AG04450 (cell line): Measurements from ENCODE around the gene CLEC4F. TPM values are rescaled to one million over a fixed set of nuclear protein-coding genes. Genes with fewer than 3 reads are reported as not detected.

ENCODE experiments used
- CTCF ChIA-PET: fragments of 300-600, 350-600 bp; formaldehyde crosslinking; extraction: SDS; loops from one replicate; lab custom pipeline; 2022; ENCODE audit warnings: antibody characterized with exemption, inconsistent platforms; lab: Charles Lee
- POLR2A ChIA-PET: fragments of 350-600 bp; formaldehyde crosslinking; extraction: SDS; loops from one replicate; lab custom pipeline; 2021; ENCODE audit warnings: antibody characterized with exemption, inconsistent platforms; lab: Yijun Ruan, JAX
- DNase-seq: peaks from one replicate; pipeline ENCODE4 v3.0.0-alpha.2; 2011; ENCODE audit warnings: low read depth, low spot score
- H3K27ac ChIP-seq: one replicate; pipeline ENCODE4 v1.5.1; 2012; ENCODE audit warnings: low read depth, low read length, control low read depth
- H3K27me3 ChIP-seq: one replicate; pipeline ENCODE4 v1.6.0; 2012; ENCODE audit warnings: low read length; ENCODE audit not compliant: control insufficient read depth, insufficient read depth
- H3K4me3 ChIP-seq: 2 replicates; pipeline ENCODE4 v1.5.1; 2011; ENCODE audit warnings: mild to moderate bottlenecking, low read depth, low read length, control low read depth
- H3K9me3 ChIP-seq: 2 replicates; pipeline ENCODE4 v1.5.1; 2012; ENCODE audit warnings: low read length; ENCODE audit not compliant: control insufficient read depth, insufficient read depth
- polyA plus RNA-seq: library from polyadenylated mRNA; depleted of rRNA; stranded (reverse); fragments of >200 nt; gene quantifications from 2 replicates; pipeline ENCODE4 v1.2.3, GENCODE V29; 2011
- TF ChIP-seq, protein P1 (sequence below): IDR thresholded peaks from 2 replicates; pipeline ENCODE4 v1.5.1; 2011; ENCODE audit warnings: low read depth, low read length, control low read depth, inconsistent platforms

CLEC4F gene
- polyA plus RNA-seq, 1 experiment = not detected

DNA sequence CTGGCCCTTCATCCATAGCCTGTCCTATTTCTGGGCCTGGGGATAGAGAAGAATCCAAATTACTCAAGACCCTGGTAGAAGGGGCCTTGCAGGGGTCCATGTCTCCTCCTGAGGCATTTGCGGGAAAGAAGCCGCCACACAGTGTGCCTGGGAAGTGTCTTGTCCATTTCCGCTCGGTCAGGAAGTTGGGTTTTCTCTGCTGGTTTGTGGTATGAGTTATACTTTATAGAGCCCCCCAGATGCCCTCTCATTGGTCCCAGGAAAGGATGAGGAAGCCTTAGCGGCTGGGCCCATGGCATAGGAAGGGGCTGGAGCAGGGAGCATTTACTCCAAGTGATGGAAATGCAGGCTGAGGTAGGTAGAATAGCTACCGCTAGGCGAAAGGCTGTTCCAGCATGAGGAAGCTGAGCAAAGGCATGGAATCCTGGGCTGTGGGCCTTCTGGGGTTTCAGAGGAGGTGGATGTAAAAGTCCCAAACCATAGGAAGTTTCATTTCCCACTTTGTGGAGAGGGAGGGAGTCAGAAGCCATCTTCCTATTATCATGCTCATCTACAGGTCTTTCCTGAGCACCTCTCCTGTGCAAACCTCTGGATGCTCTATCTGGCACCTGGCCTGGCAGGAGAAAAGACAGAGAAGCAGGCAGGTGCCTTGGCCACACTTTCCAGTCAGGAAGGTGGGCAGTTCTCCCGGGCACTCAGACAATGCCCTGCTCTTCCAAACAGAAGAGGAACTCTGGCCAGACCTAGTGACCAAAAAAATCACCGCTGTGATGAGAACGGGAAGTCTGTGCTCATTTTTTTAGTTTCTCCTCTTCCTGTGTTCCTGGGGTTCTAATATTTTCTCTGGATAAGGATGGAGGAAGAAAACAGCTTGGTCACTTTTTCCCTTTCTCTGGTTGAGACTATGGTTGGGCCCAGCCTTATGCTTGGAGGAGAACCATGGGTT lies 17.9 kb upstream of the CLEC4F start:
- TF ChIP-seq, protein P1, sequence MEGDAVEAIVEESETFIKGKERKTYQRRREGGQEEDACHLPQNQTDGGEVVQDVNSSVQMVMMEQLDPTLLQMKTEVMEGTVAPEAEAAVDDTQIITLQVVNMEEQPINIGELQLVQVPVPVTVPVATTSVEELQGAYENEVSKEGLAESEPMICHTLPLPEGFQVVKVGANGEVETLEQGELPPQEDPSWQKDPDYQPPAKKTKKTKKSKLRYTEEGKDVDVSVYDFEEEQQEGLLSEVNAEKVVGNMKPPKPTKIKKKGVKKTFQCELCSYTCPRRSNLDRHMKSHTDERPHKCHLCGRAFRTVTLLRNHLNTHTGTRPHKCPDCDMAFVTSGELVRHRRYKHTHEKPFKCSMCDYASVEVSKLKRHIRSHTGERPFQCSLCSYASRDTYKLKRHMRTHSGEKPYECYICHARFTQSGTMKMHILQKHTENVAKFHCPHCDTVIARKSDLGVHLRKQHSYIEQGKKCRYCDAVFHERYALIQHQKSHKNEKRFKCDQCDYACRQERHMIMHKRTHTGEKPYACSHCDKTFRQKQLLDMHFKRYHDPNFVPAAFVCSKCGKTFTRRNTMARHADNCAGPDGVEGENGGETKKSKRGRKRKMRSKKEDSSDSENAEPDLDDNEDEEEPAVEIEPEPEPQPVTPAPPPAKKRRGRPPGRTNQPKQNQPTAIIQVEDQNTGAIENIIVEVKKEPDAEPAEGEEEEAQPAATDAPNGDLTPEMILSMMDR = no peak
- ChIA-PET CTCF (no interaction called here), POLR2A (no interaction called here)
- Histone ChIP-seq H3K27me3 (peaks cover 3% of the 10 kb centered on the region), H3K27ac (no peak overlapping the region), H3K4me3 (no peak overlapping the region), H3K9me3 (no peaks in the 10 kb centered on the region)
- no peak for DNase-seq

GRCh38 chr2:70835643-70836042 lies 15.2 kb upstream of the CLEC4F start, which contains the start of gene CD207:
Gene CD207, minus strand, starts transcription at chr2:70835816. Its CDS starts 40 bp downstream, at chr2:70835776.
- Histone ChIP-seq H3K27ac (no peak within 1 kb of the TSS), H3K27me3 (peaks cover 5% of the 10 kb centered on the region), H3K4me3 (no peak within 1 kb of the TSS), H3K9me3 (no peaks in the 10 kb centered on the region)
- TF ChIP-seq, protein P1 = no peak
- ChIA-PET CTCF (interaction anchor here (0.7 to 1.2 kb wide), 2 partner anchors 113 to 118 kb away, joined by 3 to 4 read pairs; no protein-coding TSS in a partner anchor), POLR2A (no interaction called here)
- DNase-seq = no peak

DNA sequence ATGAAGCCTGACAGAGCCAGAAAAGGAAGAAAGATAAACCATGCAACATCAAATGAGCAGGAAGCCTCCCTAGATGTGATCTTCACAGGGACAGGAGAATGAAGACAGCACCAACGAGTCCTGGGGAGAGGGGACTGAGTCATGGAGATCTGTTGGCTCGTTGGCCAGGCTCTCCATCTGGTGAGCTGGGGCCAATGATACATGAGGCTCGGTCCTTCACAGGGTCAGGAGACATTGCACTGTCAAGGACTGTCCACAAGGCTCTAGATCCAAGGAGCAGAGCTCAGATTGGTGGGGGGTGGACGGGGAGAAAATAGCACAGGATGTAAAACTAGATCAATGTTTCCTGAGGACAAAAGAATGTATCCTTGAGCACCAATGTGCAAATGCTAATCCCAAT lies 14.5 kb upstream of the CLEC4F start:
- Histone ChIP-seq H3K9me3 (no peaks in the 10 kb centered on the region), H3K27ac (no peak overlapping the region), H3K27me3 (peaks cover 8% of the 10 kb centered on the region), H3K4me3 (no peak overlapping the region)
- TF ChIP-seq, protein P1 = no peak
- POLR2A ChIA-PET = no interaction called here
- DNase-seq = no peak
- CTCF ChIA-PET = no interaction called here

DNA sequence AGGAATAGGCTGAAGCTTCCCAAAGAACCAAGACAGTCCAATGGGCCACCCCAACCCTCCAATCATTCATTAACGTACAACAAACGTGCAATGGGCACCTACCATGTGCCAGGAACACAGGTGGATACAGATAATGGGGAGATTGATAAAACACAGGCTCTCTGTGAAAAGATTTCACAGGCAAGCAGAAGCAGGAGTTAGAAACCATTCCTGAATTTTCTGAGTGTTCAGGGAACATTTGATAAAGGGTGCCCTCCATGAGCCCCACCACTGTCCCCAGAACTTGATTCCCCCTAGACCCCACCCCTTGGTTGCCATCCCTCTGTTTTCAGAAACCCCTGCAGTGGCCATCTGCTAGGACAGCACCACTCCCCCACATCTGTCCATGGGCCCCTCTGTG lies 13.7 kb upstream of the CLEC4F start:
- ChIA-PET POLR2A (no interaction called here), CTCF (no interaction called here)
- TF ChIP-seq, protein P1 = no peak
- Histone ChIP-seq H3K4me3 (no peak overlapping the region), H3K9me3 (no peaks in the 10 kb centered on the region), H3K27me3 (peaks cover 8% of the 10 kb centered on the region), H3K27ac (no peak overlapping the region)
- DNase-seq = no peak

DNA sequence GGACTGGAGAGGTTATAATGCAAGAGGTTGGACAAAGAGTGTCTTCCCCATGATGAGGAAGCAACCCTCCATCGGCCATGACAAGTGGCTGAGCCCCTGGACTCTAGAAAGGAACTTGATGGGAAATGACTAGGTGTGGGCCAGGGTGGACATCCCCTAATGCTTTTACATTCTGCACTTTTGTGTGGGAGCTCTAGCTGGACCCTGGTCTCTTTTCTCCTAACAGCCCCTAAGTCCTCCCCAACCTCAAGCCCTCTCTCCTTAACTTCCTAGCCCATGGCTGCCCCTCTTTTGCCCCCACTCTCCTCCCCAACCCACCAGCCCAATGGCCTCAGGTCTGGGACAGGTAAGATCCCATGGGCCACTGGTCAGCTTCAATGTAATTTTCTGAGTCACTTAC lies 12.8 kb upstream of the CLEC4F start:
- DNase-seq = no peak
- peaks cover 5% of the 10 kb centered on the region for H3K27me3 ChIP-seq

More for the DNA sequence above, 12.8 kb upstream of the CLEC4F start:
- Histone ChIP-seq H3K27ac (no peak overlapping the region), H3K9me3 (no peaks in the 10 kb centered on the region), H3K4me3 (no peak overlapping the region)
- ChIA-PET POLR2A (no interaction called here), CTCF (no interaction called here)
- TF ChIP-seq, protein P1 = no peak
